IPS-15b (cell line): ENCODE data around the gene SYNDIG1.

Experiments used
- H3K27me3 ChIP-seq: one replicate; pipeline ENCODE4 v1.6.1; 2013; ENCODE audit warnings: low read length; ENCODE audit not compliant: control insufficient read depth, insufficient read depth
- H3K36me3 ChIP-seq: one replicate; pipeline ENCODE4 v1.6.1; 2013; ENCODE audit warnings: low read length; ENCODE audit not compliant: control insufficient read depth, insufficient read depth
- H3K4me1 ChIP-seq: one replicate; pipeline ENCODE4 v1.6.1; 2013; ENCODE audit warnings: mild to moderate bottlenecking, low read length; ENCODE audit not compliant: control insufficient read depth, insufficient read depth
- H3K4me3 ChIP-seq: one replicate; pipeline ENCODE4 v1.5.1; 2013; ENCODE audit warnings: low read depth, low read length
- H3K9ac ChIP-seq: one replicate; pipeline ENCODE4 v1.6.1; 2013; ENCODE audit warnings: low read depth, mild to moderate bottlenecking, low read length
- H3K9me3 ChIP-seq: one replicate; pipeline ENCODE4 v1.6.1; 2013; ENCODE audit warnings: mild to moderate bottlenecking, low read length; ENCODE audit not compliant: control insufficient read depth, insufficient read depth

Gene SYNDIG1

GRCh38 chr20:24704899-24705298 lies 235.5 kb downstream of the SYNDIG1 start:
- Histone ChIP-seq H3K4me1 (no peaks in the 10 kb centered on the region), H3K9ac (no peak overlapping the region), H3K36me3 (no peaks in the 10 kb centered on the region), H3K27me3 (no peaks in the 10 kb centered on the region), H3K4me3 (no peak overlapping the region), H3K9me3 (no peaks in the 10 kb centered on the region)

DNA sequence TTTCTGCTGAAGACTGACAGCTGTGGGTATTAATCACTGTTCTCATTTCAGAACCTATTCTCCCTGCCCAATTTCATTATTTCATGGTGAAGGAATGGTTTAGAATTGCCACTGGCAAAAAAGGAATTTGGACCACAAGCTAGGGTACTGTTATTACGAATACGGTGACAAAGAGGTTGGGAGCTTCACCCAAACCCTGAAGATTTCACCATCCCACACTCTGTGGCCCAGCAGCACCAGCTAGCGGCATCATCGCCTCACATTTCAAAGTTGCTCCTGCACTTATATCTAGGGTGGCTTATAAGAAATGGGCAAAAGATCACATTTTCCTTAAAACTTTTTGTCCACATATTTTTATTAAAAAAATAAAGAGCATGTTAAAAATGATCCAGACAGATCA lies 236.1 kb downstream of the SYNDIG1 start:
- Histone ChIP-seq H3K27me3 (no peaks in the 10 kb centered on the region), H3K9me3 (no peaks in the 10 kb centered on the region), H3K4me1 (no peaks in the 10 kb centered on the region), H3K36me3 (no peaks in the 10 kb centered on the region), H3K4me3 (no peak overlapping the region), H3K9ac (no peak overlapping the region)

- no peaks in the 10 kb centered on the region for H3K27me3 ChIP-seq
- H3K9ac ChIP-seq, result no peak overlapping the region
- no peaks in the 10 kb centered on the region for H3K9me3 ChIP-seq
- no peaks in the 10 kb centered on the region for H3K4me1 ChIP-seq
- H3K4me3 ChIP-seq, result no peak overlapping the region
- no peaks in the 10 kb centered on the region for H3K36me3 ChIP-seq
Observed at GRCh38 chr20:24708411-24709295, 239.2 kb downstream of the SYNDIG1 start.
